GM23338 (cell line): ENCODE measurements around the gene FLT3. TPM values are rescaled to one million over a fixed set of nuclear protein-coding genes. Genes with fewer than 3 reads are reported as not detected.

Experiments used
- ATAC-seq: fragments of 200-7000 bp; cut with Tn5 transposase; 3 replicates; pipeline ENCODE4 v1.9.1; 2020
- DNase-seq: peaks from one replicate; pipeline ENCODE4 v3.0.0-alpha.2; 2015; ENCODE audit warnings: low spot score
- H2AFZ ChIP-seq: fragments of 200-600 bp; sonication (generic); 2 replicates; pipeline ENCODE4 v1.8.0; 2016; ENCODE audit warnings: antibody characterized with exemption, mild to moderate bottlenecking, moderate library complexity
- H3F3A ChIP-seq: fragments of 200-600 bp; sonication (generic); replicated peaks from 2 replicates; pipeline ENCODE4 v1.8.0; 2017; ENCODE audit warnings: antibody characterized with exemption, mixed run types, low read depth
- H3K27ac ChIP-seq: fragments of 200-600 bp; sonication (generic); 2 replicates; pipeline ENCODE4 v1.6.1; 2016; ENCODE audit warnings: low read depth
- H3K27me3 ChIP-seq: fragments of 200-600 bp; sonication (generic); 2 replicates; pipeline ENCODE4 v1.8.0; 2016; ENCODE audit warnings: mild to moderate bottlenecking, mixed run types, moderate library complexity; ENCODE audit not compliant: insufficient read depth
- H3K36me3 ChIP-seq: fragments of 200-600 bp; sonication (generic); 2 replicates; pipeline ENCODE4 v1.8.0; 2016; ENCODE audit warnings: mild to moderate bottlenecking; ENCODE audit not compliant: insufficient read depth
- H3K4me1 ChIP-seq: fragments of 200-600 bp; sonication (generic); 2 replicates; pipeline ENCODE4 v1.8.0; 2016; ENCODE audit warnings: mild to moderate bottlenecking, moderate library complexity; ENCODE audit not compliant: insufficient read depth
- H3K4me2 ChIP-seq: fragments of 200-600 bp; sonication (generic); 2 replicates; pipeline ENCODE4 v1.7.1; 2017; ENCODE audit warnings: mixed run types
- H3K4me3 ChIP-seq: fragments of 200-600 bp; sonication (generic); 2 replicates; pipeline ENCODE4 v1.6.1; 2016; ENCODE audit warnings: mixed run types
- H3K79me2 ChIP-seq: fragments of 200-600 bp; sonication (generic); replicated peaks from 2 replicates; pipeline ENCODE4 v1.8.0; 2017; ENCODE audit warnings: mild to moderate bottlenecking; ENCODE audit not compliant: insufficient read depth
- H3K9me2 ChIP-seq: fragments of 200-600 bp; sonication (generic); 2 replicates; pipeline ENCODE4 v1.8.0; 2017; ENCODE audit not compliant: insufficient read depth
- H4K20me1 ChIP-seq: fragments of 200-600 bp; sonication (generic); replicated peaks from 2 replicates; pipeline ENCODE4 v1.8.0; 2017; ENCODE audit warnings: mild to moderate bottlenecking; ENCODE audit not compliant: insufficient read depth
- H3K27ac Mint-ChIP-seq: 2 replicates; pipeline ENCODE4 v1.8.0; 2020; ENCODE audit warnings: inconsistent platforms, mild to moderate bottlenecking, moderate library complexity, mixed read lengths
- H3K27me3 Mint-ChIP-seq: 3 replicates; pipeline ENCODE4 v1.8.0; 2022; ENCODE audit warnings: low read depth, mild to moderate bottlenecking, moderate library complexity, mixed read lengths, inconsistent platforms; ENCODE audit not compliant: insufficient read depth, poor library complexity
- H3K36me3 Mint-ChIP-seq: 3 replicates; pipeline ENCODE4 v1.8.0; 2021; ENCODE audit warnings: low read depth, mild to moderate bottlenecking, inconsistent platforms, moderate library complexity, mixed read lengths
- H3K4me1 Mint-ChIP-seq: 3 replicates; pipeline ENCODE4 v1.8.0; 2020; ENCODE audit warnings: mild to moderate bottlenecking, inconsistent platforms, mixed read lengths
- H3K4me3 Mint-ChIP-seq: 3 replicates; pipeline ENCODE4 v1.8.0; 2021; ENCODE audit warnings: moderate library complexity, mild to moderate bottlenecking, inconsistent platforms, mixed read lengths
- H3K9me3 Mint-ChIP-seq: 3 replicates; pipeline ENCODE4 v1.8.0; 2020; ENCODE audit warnings: moderate library complexity, mild to moderate bottlenecking, inconsistent platforms, mixed read lengths
- EZH2phosphoT487 ChIP-seq: fragments of 200-600 bp; sonication (generic); IDR thresholded peaks from one replicate; pipeline ENCODE4 v1.8.1; 2018; ENCODE audit warnings: antibody characterized with exemption; ENCODE audit not compliant: unreplicated experiment
- JUNB ChIP-seq: IDR thresholded peaks from one replicate; pipeline ENCODE4 v1.6.1; 2016; ENCODE audit warnings: antibody characterized with exemption; ENCODE audit not compliant: unreplicated experiment
- POLR2AphosphoS5 ChIP-seq: IDR thresholded peaks from 2 replicates; pipeline ENCODE4 v1.6.1; 2016; ENCODE audit warnings: antibody characterized with exemption, low read depth
- STAT1 ChIP-seq: IDR thresholded peaks from one replicate; pipeline ENCODE4 v1.6.1; 2016; ENCODE audit warnings: antibody characterized with exemption; ENCODE audit not compliant: unreplicated experiment
- polyA plus RNA-seq: library from polyadenylated mRNA; unstranded; fragments of >200 nt; fragmentation: Nextera tagmentation; extraction: Ambion mirVana; gene quantifications from 2 replicates; pipeline ENCODE4 v1.2.1, GENCODE V29; 2016
- total RNA-seq: library from RNA; depleted of rRNA; stranded (reverse); fragments of >200 nt; shearing (Covaris generic); gene quantifications from 2 replicates; pipeline ENCODE4 v1.2.3, GENCODE V29; 2014
- TF ChIP-seq, protein P1 (sequence below): fragments of 250-450 bp; sonication (Bioruptor Pico); IDR thresholded peaks from 2 replicates; pipeline ENCODE4 v1.5.0; 2020; ENCODE audit warnings: mild to moderate bottlenecking, moderate library complexity
- TF ChIP-seq, protein P2 (sequence below): IDR thresholded peaks from 2 replicates; pipeline ENCODE4 v1.6.1; 2016; ENCODE audit warnings: antibody characterized with exemption

The FLT3 gene
- total and polyA plus RNA-seq, 2 experiments from 2014 or later: 0.17 to 0.44 TPM

DNA sequence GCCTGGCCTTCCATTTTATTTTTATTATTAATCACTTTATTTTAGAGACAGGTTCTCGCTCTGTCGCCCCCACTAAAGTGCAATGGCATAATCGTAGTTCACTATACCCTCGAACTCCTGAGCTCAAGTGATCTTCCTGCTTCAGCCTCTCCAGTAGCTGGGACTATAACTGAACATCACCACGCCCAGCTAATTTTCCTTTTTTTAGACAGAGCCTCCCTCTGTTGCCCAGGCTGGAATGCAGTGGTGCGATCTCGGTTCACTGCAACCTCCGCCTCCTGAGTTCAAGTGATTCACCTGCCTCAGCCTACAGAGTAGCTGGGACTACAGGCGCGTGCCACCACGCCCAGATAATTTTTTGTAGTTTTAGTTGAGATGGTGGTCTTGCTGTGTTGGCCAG lies 31.3 kb upstream of the FLT3 start:
- Mint-ChIP-seq H3K4me1 (no peaks in the 10 kb centered on the region; the same call in 2 of the 3 replicates), H3K27me3 (peaks cover 5% of the 10 kb centered on the region), H3K4me3 (no peak overlapping the region), H3K9me3 (no peaks in the 10 kb centered on the region), H3K27ac (no peak overlapping the region), H3K36me3 (no peaks in the 10 kb centered on the region)
- no peak overlapping the region for H3K4me3 ChIP-seq
- no peaks in the 10 kb centered on the region for H3F3A ChIP-seq
- no peak overlapping the region for H2AFZ ChIP-seq
- H3K27me3 ChIP-seq: no peaks in the 10 kb centered on the region
- H3K9me2 ChIP-seq: no peaks in the 10 kb centered on the region
- H3K4me2 ChIP-seq: no peak overlapping the region
- peaks cover 5% of the 10 kb centered on the region for H3K79me2 ChIP-seq
- H3K27ac ChIP-seq: no peak overlapping the region
- no peaks in the 10 kb centered on the region for H4K20me1 ChIP-seq
- H3K4me1 ChIP-seq: no peaks in the 10 kb centered on the region
- ATAC-seq (no peak), DNase-seq (no peak)
- no peaks in the 10 kb centered on the region for H3K36me3 ChIP-seq
- TF ChIP-seq, protein P1, sequence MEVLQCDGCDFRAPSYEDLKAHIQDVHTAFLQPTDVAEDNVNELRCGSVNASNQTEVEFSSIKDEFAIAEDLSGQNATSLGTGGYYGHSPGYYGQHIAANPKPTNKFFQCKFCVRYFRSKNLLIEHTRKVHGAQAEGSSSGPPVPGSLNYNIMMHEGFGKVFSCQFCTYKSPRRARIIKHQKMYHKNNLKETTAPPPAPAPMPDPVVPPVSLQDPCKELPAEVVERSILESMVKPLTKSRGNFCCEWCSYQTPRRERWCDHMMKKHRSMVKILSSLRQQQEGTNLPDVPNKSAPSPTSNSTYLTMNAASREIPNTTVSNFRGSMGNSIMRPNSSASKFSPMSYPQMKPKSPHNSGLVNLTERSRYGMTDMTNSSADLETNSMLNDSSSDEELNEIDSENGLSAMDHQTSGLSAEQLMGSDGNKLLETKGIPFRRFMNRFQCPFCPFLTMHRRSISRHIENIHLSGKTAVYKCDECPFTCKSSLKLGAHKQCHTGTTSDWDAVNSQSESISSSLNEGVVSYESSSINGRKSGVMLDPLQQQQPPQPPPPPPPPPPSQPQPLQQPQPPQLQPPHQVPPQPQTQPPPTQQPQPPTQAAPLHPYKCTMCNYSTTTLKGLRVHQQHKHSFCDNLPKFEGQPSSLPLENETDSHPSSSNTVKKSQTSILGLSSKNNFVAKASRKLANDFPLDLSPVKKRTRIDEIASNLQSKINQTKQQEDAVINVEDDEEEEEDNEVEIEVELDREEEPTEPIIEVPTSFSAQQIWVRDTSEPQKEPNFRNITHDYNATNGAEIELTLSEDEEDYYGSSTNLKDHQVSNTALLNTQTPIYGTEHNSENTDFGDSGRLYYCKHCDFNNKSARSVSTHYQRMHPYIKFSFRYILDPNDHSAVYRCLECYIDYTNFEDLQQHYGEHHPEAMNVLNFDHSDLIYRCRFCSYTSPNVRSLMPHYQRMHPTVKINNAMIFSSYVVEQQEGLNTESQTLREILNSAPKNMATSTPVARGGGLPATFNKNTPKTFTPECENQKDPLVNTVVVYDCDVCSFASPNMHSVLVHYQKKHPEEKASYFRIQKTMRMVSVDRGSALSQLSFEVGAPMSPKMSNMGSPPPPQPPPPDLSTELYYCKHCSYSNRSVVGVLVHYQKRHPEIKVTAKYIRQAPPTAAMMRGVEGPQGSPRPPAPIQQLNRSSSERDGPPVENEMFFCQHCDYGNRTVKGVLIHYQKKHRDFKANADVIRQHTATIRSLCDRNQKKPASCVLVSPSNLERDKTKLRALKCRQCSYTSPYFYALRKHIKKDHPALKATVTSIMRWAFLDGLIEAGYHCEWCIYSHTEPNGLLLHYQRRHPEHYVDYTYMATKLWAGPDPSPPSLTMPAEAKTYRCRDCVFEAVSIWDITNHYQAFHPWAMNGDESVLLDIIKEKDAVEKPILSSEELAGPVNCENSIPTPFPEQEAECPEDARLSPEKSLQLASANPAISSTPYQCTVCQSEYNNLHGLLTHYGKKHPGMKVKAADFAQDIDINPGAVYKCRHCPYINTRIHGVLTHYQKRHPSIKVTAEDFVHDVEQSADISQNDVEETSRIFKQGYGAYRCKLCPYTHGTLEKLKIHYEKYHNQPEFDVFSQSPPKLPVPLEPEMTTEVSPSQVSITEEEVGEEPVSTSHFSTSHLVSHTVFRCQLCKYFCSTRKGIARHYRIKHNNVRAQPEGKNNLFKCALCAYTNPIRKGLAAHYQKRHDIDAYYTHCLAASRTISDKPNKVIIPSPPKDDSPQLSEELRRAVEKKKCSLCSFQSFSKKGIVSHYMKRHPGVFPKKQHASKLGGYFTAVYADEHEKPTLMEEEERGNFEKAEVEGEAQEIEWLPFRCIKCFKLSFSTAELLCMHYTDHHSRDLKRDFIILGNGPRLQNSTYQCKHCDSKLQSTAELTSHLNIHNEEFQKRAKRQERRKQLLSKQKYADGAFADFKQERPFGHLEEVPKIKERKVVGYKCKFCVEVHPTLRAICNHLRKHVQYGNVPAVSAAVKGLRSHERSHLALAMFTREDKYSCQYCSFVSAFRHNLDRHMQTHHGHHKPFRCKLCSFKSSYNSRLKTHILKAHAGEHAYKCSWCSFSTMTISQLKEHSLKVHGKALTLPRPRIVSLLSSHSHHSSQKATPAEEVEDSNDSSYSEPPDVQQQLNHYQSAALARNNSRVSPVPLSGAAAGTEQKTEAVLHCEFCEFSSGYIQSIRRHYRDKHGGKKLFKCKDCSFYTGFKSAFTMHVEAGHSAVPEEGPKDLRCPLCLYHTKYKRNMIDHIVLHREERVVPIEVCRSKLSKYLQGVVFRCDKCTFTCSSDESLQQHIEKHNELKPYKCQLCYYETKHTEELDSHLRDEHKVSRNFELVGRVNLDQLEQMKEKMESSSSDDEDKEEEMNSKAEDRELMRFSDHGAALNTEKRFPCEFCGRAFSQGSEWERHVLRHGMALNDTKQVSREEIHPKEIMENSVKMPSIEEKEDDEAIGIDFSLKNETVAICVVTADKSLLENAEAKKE: no peak

DNA sequence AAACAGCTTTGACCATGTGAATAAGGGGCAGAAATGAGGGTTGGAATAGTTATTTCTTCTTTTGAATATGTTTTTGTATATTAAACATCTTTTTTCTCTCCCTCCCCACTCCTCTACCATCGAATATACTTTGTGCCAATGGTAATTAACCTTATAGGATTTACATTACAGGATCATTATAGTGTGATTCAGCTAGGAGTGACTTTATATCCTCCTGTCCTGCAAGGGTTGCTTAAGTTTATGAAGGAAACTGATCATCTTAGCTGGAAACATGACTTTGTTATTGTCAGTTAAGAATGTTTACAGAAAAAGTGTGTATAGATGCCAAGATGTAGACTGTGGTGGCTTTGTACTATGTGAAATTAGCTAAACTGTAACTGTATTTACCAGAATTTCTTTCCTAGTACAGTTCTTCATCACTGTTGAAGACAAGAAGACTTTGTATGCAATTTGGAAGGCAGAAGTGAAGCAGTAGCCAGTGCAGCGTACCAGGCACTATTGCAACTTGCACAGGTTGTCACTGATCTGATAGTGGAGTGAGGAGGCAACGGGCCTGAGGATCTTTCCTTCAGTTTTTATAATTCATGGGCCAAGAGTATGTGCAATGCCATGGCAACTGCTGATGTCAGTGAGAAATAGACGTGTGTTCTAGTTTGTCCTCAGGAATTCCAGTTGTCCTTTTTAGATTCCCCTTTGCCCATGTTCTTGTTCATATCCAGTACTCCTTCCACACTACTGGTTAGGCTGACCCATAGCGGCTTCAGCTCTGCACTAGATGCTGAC lies 29.7 kb upstream of the FLT3 start:
- no peaks in the 10 kb centered on the region for H3K36me3 Mint-ChIP-seq
- no peaks in the 10 kb centered on the region for H3K4me1 Mint-ChIP-seq
- H3K27me3 Mint-ChIP-seq: peaks cover 3% of the 10 kb centered on the region
- no peaks in the 10 kb centered on the region for H3K9me3 Mint-ChIP-seq
- Histone ChIP-seq H3K27me3 (no peaks in the 10 kb centered on the region), H3K9me2 (no peaks in the 10 kb centered on the region), H3F3A (no peaks in the 10 kb centered on the region), H3K79me2 (no peaks in the 10 kb centered on the region), H4K20me1 (no peaks in the 10 kb centered on the region), H3K4me3 (no peak overlapping the region), H3K36me3 (no peaks in the 10 kb centered on the region), H3K4me2 (no peak overlapping the region), H3K27ac (no peak overlapping the region), H2AFZ (no peak overlapping the region), H3K4me1 (no peaks in the 10 kb centered on the region)
- DNase-seq: no peak
- no peak overlapping the region for H3K27ac Mint-ChIP-seq
- ATAC-seq: no peak
- H3K4me3 Mint-ChIP-seq: no peak overlapping the region
- TF ChIP-seq POLR2AphosphoS5: no peak
- no peak for TF ChIP-seq STAT1
- no peak for TF ChIP-seq JUNB
- TF ChIP-seq, protein P2, sequence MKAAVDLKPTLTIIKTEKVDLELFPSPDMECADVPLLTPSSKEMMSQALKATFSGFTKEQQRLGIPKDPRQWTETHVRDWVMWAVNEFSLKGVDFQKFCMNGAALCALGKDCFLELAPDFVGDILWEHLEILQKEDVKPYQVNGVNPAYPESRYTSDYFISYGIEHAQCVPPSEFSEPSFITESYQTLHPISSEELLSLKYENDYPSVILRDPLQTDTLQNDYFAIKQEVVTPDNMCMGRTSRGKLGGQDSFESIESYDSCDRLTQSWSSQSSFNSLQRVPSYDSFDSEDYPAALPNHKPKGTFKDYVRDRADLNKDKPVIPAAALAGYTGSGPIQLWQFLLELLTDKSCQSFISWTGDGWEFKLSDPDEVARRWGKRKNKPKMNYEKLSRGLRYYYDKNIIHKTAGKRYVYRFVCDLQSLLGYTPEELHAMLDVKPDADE: no peak
- TF ChIP-seq EZH2phosphoT487: no peak
